GM21717 (cell line): Measurements from ENCODE around the gene RYR2.
"Not testable (repeated sequence)": the region's sequence is repeated elsewhere in the genome, so short reads cannot be mapped to it uniquely, and the experiment has no call there.

ENCODE experiments used
- ATAC-seq: cut with Tn5 transposase; IDR thresholded peaks from one replicate; pipeline ENCODE4 v1.9.1; 2021; ENCODE audit warnings: mild to moderate bottlenecking, moderate library complexity; ENCODE audit not compliant: unreplicated experiment

Gene RYR2

GRCh38 chr1:237542525-237543418 is 500.8 kb downstream of the RYR2 start:
- no peak for ATAC-seq

GRCh38 chr1:237553078-237553477 is 511.1 kb downstream of the RYR2 start:
- ATAC-seq, result no peak

GRCh38 chr1:237556911-237557310 is 514.9 kb downstream of the RYR2 start:
- no peak for ATAC-seq

GRCh38 chr1:237562242-237562823 is 520.3 kb downstream of the RYR2 start:
- ATAC-seq, result peak; percentile 89

- no peak for ATAC-seq
Measured at GRCh38 chr1:237565236-237565635, 523.3 kb downstream of the RYR2 start.

GRCh38 chr1:237566581-237566980 is 524.6 kb downstream of the RYR2 start:
- ATAC-seq, result no peak

GRCh38 chr1:237568955-237569354 is 527.0 kb downstream of the RYR2 start:
- ATAC-seq, result no peak

- no peak for ATAC-seq
Measured at GRCh38 chr1:237570530-237570929, 528.5 kb downstream of the RYR2 start.

GRCh38 chr1:237574536-237574935 is 532.6 kb downstream of the RYR2 start:
- no peak for ATAC-seq

- ATAC-seq, result no peak
Measured at GRCh38 chr1:237578540-237578939, 536.6 kb downstream of the RYR2 start.

- ATAC-seq, result no peak
Measured at GRCh38 chr1:237580726-237581125, 538.7 kb downstream of the RYR2 start.

GRCh38 chr1:237583270-237583669 is 541.3 kb downstream of the RYR2 start:
- no peak for ATAC-seq

GRCh38 chr1:237583756-237584155 is 541.8 kb downstream of the RYR2 start:
- no peak for ATAC-seq

- no peak for ATAC-seq
Measured at GRCh38 chr1:237590386-237590785, 548.4 kb downstream of the RYR2 start.

GRCh38 chr1:237591353-237591752 is 549.4 kb downstream of the RYR2 start:
- no peak for ATAC-seq

GRCh38 chr1:237603036-237603568 is 561.1 kb downstream of the RYR2 start:
- not testable (repeated sequence) for ATAC-seq

- ATAC-seq, result no peak
Measured at GRCh38 chr1:237608433-237608832, 566.4 kb downstream of the RYR2 start.

- ATAC-seq, result no peak
Measured at GRCh38 chr1:237610157-237610556, 568.2 kb downstream of the RYR2 start.

- ATAC-seq, result no peak
Measured at GRCh38 chr1:237613984-237614383, 572.0 kb downstream of the RYR2 start.

GRCh38 chr1:237619553-237619952 is 577.6 kb downstream of the RYR2 start:
- no peak for ATAC-seq

GRCh38 chr1:237634922-237635321 is 592.9 kb downstream of the RYR2 start:
- no peak for ATAC-seq

GRCh38 chr1:237638555-237638954 is 596.6 kb downstream of the RYR2 start:
- ATAC-seq, result no peak
